ENCODE results near the gene SLC9A3. TPM values are rescaled to one million over a fixed set of nuclear protein-coding genes. Genes with fewer than 3 reads are reported as not detected.

SLC9A3 gene
- total and polyA plus RNA-seq, 8 donors: 0.60 to 1.9 (median 0.95) TPM

GRCh38 chr5:448061-448765 lies 76.0 kb downstream of the SLC9A3 start:
- TF ChIP-seq CTCF (IDR thresholded peaks at IDR 0.05): no peak
- DNase-seq: peak in 4 of 6 donors; percentile 1 to 67 (median 42)
- FAIRE-seq: no peak

GRCh38 chr5:447501-447900 lies 76.7 kb downstream of the SLC9A3 start:
- Histone ChIP-seq H3K27ac (no peak overlapping the region), H3K9me3 (no peaks in the 10 kb centered on the region), H3K4me3 (no peak overlapping the region), H3K4me1 (peaks cover 0 to 5% (median under 1%) of the 10 kb centered on the region in 3 donors), H3K27me3 (no peaks in the 10 kb centered on the region), H3K36me3 (peaks cover 0 to 33% (median 16%) of the 10 kb centered on the region in 3 donors)
- DNase-seq: peak in 3 of 6 donors; percentile 1 to 60 (median 15)
- no peak for TF ChIP-seq CTCF (IDR thresholded peaks at IDR 0.05)
- no peak for FAIRE-seq
- 87 to 91% methylated on average over 21 of the region's 21 CpGs for WGBS, 2 donors
- intact Hi-C loops (cut with DNase I): no loop called here
- no peak for ATAC-seq

More at GRCh38 chr5:448061-448765, 76.0 kb downstream of the SLC9A3 start:
- no peak overlapping the region for H3K27ac ChIP-seq
- peaks cover 0 to 38% (median 16%) of the 10 kb centered on the region in 3 donors for H3K36me3 ChIP-seq
- ATAC-seq: peak in 2 of 4 donors; percentile 70 to 73
- 88 to 90% methylated on average over 21 of the region's 21 CpGs for WGBS, 2 donors
- peaks cover 0 to 5% (median 0%) of the 10 kb centered on the region in 3 donors for H3K4me1 ChIP-seq
- H3K27me3 ChIP-seq: no peaks in the 10 kb centered on the region
- H3K4me3 ChIP-seq: no peak overlapping the region
- no peaks in the 10 kb centered on the region for H3K9me3 ChIP-seq
- intact Hi-C loops (cut with DNase I): no loop called here

- Histone ChIP-seq H3K4me1 (peaks cover 0 to 11% (median 6%) of the 10 kb centered on the region in 3 donors), H3K27ac (no peak overlapping the region), H3K36me3 (peaks cover 0 to 33% (median 16%) of the 10 kb centered on the region in 3 donors), H3K9me3 (no peaks in the 10 kb centered on the region), H3K4me3 (no peak overlapping the region), H3K27me3 (no peaks in the 10 kb centered on the region)
- DNase-seq (peak in 1 of 6 donors; percentile 14), ATAC-seq (peak in 3 of 4 donors; percentile 24 to 29 (median 25)), FAIRE-seq (no peak)
- TF ChIP-seq CTCF (IDR thresholded peaks at IDR 0.05): peak in 3 of 4 donors; percentile 36 to 48 (median 44)
- 43 to 46% methylated on average over 7 of the region's 7 CpGs for WGBS, 2 donors
- intact Hi-C loops (cut with DNase I): no loop called here
Measured at GRCh38 chr5:446883-447263, 77.4 kb downstream of the SLC9A3 start.

GRCh38 chr5:446066-446882 lies 78.0 kb downstream of the SLC9A3 start:
- Histone ChIP-seq H3K4me3 (no peak overlapping the region), H3K4me1 (peaks cover 0 to 13% (median 6%) of the 10 kb centered on the region in 3 donors), H3K36me3 (peaks cover 0 to 30% (median 16%) of the 10 kb centered on the region in 3 donors), H3K27ac (no peak overlapping the region), H3K9me3 (no peaks in the 10 kb centered on the region), H3K27me3 (no peaks in the 10 kb centered on the region)
- no peak for TF ChIP-seq CTCF (IDR thresholded peaks at IDR 0.05)
- DNase-seq (no peak), FAIRE-seq (no peak), ATAC-seq (no peak)
- intact Hi-C loops (cut with DNase I): no loop called here
- 80 to 89% methylated on average over 18 to 19 of the region's 19 CpGs for WGBS, 2 donors

All from pancreas (tissue), 10 donors.